NCI-H2227 treated with DMSO at 0.1 percent for 48 hours (cell line): Measurements from ENCODE around the gene ZFP36L2.
A peak's percentile ranks its signal among the peaks of the same experiment; 100 is the strongest.

ENCODE experiments used
- DNase-seq: peaks from one replicate; lab custom pipeline; 2025; lab: John Stamatoyannopoulos, UW

The ZFP36L2 gene

DNA sequence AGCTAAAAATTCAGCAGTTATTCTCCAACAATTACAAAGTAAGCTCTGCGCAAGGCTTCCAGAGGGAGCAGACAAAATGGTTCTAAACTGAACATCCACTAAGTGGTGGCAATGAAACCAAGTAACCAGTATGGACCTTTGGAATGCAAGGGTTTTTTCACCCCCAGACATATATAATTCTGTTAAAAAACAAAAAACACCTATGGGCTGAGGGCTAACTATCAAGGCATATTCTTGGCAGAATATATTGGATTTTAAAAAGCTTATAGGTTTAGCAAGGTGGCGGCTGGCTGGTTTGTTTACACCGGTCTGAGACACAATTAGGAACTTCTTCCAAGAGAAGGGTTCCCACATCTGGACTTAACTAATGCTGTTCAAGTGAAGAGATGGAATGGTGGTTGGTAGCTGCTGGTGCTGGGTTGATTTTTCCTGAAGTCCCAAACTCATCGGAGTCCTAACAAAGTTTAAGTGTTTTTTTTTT lies 2.8 kb downstream of the ZFP36L2 start:
- no peak for DNase-seq

DNA sequence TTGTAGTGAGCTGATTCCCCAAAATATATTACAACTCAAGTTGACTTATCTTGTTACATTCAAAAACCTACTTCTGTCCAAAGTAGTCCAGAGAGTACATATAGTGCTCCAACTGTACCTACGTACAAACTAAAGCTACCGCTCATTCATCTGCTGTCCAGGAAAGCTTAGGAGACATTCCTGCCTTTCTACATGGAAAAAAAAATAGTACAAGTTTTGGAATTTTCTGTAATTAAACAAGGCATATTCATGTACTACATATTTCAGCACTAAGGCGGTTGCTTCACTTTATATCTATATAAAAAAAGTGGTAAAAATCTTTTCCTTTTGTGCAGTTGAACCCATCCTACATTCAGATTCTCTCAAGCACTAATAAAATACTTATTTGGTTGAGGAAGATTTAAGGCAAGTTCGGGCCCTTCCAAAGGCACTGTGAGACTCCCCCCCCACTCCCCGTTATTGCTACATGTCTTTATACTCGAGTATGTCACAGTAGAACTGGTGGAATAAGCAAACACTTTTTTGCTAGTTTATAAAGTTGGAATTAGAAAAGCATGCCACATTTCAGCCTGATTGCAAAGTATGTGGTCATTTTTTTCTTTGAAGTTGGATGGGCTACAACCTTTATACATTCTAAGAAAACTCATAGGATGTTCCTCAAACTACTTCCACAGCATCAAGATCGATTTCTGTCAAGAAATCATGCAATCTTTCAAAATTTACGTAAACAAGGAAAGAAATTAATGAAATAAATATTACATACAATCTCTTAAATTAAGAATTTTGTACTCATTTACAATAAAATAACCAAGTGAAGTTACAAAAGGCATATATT lies 3.7 kb downstream of the ZFP36L2 start:
- DNase-seq: no peak

DNA sequence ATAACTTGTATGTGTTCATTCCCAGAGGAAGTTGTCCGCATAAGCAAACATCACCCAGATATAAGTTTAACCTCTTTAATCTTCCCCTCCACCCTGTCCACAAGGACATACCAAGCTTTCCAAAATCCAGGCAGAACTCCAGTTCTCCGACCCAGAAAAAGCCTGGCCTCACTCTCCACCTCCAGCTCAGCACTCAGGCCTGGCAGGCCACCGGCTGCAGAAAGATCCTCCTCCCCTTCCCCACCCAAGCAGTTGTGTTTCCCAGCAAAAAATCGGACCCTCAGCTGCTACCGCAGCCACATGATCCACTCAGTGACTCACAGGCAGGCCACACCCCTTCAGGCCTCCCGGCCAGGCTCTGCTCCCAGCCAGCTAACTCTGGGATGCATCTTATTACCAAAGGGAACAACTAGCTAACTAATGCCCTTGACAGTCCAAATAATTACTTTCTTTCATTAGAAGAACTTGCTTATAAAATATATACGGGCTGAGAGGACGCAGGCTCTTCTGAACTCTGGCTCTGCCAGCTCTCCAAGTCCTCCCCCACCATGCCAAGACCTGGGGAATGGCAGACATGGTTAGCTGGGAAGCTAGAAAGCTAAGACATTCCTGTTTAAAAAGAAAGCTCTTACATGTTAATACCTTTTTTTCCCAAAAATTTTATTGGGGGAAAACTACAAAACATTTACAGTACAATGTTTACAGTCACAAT lies 4.5 kb downstream of the ZFP36L2 start:
- DNase-seq: peak; percentile 91

GRCh38 chr2:43221124-43221762 lies 5.2 kb downstream of the ZFP36L2 start:
- DNase-seq: peak; percentile 26

- no peak for DNase-seq
These were observed 5.7 kb downstream of the ZFP36L2 start for GRCh38 chr2:43220760-43221123.

DNA sequence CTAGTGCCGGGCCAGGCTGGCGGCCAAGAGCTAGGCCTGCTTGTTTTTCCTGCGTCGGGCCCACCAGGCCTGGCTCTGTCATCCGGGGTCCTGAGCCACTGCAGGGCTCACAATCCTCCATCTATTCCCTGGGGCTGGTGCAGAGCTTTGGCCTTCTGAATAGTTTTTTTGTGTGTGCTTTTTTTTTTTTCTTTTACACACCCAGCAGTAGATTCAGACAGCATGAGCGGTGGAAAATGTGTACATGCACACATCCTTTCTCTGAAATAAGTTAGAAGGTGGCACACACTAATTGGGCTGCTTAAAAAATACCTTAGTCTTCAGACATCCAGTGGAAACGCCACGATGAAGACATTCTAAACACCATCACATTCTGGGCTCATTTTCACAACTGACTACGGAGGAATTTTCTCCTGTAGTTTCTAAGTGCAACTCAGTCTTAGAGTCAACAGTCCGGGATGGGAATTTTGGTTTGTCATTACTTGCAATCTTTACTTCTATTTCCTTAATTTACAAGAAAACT lies 6.1 kb downstream of the ZFP36L2 start:
- no peak for DNase-seq

GRCh38 chr2:43219383-43220228 lies 6.8 kb downstream of the ZFP36L2 start:
- DNase-seq: peak; percentile 68

DNA sequence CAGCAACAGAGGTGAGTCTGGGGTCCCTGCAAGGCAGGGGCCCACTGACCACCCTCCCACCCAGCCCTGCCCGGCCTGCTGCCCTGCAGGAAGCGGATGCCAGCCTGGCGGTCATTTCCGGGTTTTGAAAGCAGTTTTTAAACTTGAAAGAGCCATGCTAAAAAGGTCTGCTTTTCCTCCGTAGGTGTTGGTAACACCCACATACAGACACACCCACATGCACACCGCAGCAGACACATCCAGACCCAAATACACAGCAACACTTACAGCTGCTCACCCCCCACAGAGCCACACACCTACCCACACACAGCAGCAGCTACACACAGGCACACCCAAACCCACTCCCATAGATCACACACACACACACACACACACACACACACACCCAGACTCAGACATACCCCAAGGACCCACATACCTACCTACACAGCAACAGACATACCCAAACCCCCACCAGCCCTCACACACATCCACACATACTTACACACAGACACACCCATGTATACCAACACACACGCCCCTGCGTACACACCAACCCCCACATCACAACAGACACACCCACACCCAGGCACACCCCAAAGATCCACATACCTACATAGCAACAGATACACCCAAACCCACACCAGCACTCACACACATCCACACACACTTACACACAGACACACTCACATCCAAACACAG lies 7.6 kb downstream of the ZFP36L2 start:
- no peak for DNase-seq

GRCh38 chr2:43218155-43218701 lies 8.2 kb downstream of the ZFP36L2 start:
- no peak for DNase-seq

- peak; percentile 15 for DNase-seq
These were observed 8.9 kb downstream of the ZFP36L2 start for GRCh38 chr2:43217228-43218154.

GRCh38 chr2:43216629-43217028 lies 9.8 kb downstream of the ZFP36L2 start:
- DNase-seq: no peak

DNA sequence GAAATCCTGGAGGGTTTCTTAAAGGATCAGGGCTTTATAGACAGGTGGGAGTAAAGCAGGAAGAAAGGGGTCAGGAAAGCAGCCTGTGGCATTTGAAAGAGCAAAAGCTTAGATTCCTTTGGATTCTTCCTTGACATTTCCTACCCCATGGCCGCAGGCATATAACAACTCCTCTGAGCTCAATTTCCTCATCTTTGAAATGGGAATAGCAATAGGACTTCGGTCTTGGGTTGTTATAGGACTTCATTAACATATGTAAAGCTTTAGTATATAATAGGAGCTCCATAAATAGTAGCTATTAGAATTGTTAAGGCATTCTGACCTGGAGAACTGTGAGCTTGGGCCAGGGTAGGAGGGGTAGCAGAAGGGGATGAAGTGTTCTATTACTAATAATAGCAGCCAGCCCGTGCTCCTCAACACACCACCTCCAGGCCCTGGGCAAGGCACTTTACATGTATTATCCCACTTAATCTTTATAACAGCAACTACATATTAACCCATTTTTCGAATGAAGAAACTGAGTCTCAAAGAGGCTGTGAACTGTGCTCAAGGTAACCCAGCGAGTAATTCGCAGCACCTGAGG lies 10.6 kb downstream of the ZFP36L2 start:
- DNase-seq: no peak

- DNase-seq: no peak
These were observed 12.2 kb downstream of the ZFP36L2 start for GRCh38 chr2:43214253-43214652.

- no peak for DNase-seq
These were observed 13.5 kb downstream of the ZFP36L2 start for GRCh38 chr2:43212931-43213330.

GRCh38 chr2:43212216-43212835 lies 14.1 kb downstream of the ZFP36L2 start:
- no peak for DNase-seq

DNA sequence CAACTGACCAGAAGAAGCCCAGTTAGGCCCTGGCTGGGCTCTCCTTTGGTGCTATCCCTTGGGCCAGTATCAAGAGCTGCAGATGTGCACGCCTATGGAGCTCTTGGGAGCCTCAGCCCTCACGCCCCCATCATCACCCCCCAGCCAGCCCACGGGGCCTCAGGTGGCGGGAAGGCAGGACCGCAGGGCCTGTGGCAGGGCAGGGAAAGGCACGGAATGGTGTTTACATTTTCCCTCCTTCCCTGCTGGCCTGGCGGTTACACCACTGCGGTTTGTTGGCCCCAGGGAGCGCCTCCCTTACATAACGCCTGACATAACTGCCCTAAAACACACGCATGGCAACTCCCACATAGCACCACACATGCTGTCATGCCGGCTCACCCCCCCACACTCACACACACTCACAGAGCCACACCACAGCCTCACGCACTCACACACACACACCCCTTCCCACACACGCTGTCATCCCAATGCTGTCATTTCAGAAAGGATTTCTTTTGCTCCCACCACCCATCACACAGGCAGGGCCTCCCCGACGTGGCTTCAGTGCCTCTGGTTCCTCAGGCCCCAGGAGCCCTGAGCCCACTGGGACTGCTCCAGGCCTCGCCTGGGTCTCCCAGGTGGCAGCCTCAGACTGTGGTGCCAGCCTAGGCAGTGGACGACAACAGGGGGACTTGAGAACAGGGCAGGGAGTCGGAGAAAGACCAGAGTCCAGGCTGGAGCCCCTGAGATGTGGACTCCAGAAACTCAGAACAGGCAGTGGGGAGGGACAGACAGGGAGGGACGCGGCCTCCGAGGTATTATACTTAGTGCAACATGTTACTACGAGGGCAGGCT lies 15.7 kb downstream of the ZFP36L2 start:
- DNase-seq: peak; percentile 13

GRCh38 chr2:43210125-43210466 lies 16.3 kb downstream of the ZFP36L2 start:
- DNase-seq: no peak

- DNase-seq: no peak
These were observed 17.1 kb downstream of the ZFP36L2 start for GRCh38 chr2:43209204-43209717.
